GM21576 (cell line): ENCODE results near the gene OR2F1.
A peak's percentile ranks its signal among the peaks of the same experiment; 100 is the strongest.

Source experiments
- ATAC-seq: cut with Tn5 transposase; IDR thresholded peaks from one replicate; pipeline ENCODE4 v1.9.1; 2021; ENCODE audit warnings: mild to moderate bottlenecking, moderate library complexity; ENCODE audit not compliant: unreplicated experiment

Gene OR2F1

GRCh38 chr7:143953421-143953820 lies 1.2 kb upstream of the OR2F1 start:
- ATAC-seq, result no peak

DNA sequence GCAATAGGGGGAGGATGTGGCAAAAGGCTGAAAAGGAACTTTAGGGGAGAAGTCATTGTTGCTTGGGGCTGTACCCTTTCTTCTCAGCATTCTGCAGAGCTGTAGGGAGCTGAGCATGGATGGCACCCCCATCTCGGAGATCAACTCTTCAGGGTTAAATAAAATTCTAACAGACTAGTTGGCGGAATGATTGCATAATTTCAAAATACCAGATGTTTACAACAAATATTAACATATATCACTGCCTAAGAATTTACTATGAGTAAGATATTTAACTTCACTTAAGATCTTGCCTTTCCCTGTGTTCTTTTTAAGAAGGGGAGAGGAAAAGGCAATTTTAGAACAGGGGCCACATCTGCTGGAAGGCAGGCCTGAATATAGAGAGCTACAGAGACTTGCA lies 509 bp upstream of the OR2F1 start:
- no peak for ATAC-seq

- ATAC-seq, result no peak
Measured at GRCh38 chr7:143958781-143959180, 4.1 kb downstream of the OR2F1 start.

GRCh38 chr7:143960813-143961610 lies 6.4 kb downstream of the OR2F1 start:
- no peak for ATAC-seq

- no peak for ATAC-seq
Measured at GRCh38 chr7:143965280-143965679, 10.6 kb downstream of the OR2F1 start.

GRCh38 chr7:143967398-143967797 lies 12.8 kb downstream of the OR2F1 start:
- no peak for ATAC-seq

- ATAC-seq, result no peak
Measured at GRCh38 chr7:143973870-143974416, 19.3 kb downstream of the OR2F1 start.

DNA sequence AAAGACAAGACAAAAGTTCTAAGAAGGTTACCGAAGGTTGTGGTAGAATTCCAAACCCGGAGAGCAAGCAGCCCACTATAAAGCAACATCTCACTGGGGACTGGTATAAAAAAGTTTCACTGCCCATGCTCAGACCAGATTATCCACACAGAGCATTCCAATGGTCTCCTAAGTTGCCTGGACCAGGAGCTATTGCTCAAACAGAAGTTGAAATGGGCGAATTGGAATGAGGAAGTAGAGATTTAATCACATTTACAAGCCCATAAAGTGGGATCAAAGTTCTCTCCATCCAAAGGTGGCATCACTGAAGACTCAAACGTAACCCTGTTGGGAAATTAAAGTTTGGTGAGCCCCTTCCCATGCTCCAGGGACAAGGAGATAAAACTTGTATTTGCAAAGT lies 19.8 kb downstream of the OR2F1 start:
- ATAC-seq, result no peak

- ATAC-seq, result no peak
Measured at GRCh38 chr7:143975617-143976016, 21.0 kb downstream of the OR2F1 start.

GRCh38 chr7:143978585-143978984 lies 23.9 kb downstream of the OR2F1 start:
- no peak for ATAC-seq

DNA sequence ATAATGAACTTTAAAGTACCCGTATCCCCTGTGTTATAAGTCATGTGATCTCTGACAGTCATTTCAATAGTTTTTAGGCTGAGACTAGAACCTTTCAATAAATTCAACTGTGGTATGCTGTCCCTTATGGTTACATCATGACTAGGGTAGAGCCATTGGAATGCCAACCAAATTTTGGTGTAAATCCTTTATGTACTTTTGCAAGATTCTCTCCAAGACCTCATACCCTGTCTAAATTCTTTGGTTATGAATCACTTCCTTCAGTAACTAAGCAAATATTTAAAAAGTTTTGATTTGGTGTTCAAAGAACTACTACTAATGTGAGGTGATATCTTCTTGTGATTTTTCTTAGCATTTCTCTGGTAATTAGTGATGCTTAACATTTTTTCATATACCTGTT lies 24.7 kb downstream of the OR2F1 start:
- ATAC-seq, result no peak

GRCh38 chr7:143979998-143980397 lies 25.4 kb downstream of the OR2F1 start:
- ATAC-seq, result no peak

- no peak for ATAC-seq
Measured at GRCh38 chr7:143980746-143981510, 26.3 kb downstream of the OR2F1 start.

DNA sequence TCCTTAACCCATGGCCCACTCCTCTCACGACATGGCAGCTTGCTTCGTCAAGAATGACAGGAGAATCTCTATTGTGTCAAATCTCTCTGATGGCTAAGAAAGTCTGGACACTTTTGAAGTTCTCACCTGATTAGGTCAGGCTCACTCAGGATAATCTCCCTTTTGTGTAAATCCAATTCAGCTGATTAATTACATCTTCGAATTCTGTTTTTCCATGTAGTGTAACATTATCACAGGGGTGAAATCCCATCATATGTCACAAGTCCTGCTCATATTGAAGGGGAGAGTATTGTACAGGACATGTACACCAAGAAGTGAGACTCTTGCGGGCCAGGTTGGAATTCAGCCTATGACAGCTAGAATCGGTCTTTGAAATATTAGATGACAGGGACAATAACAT lies 29.3 kb downstream of the OR2F1 start:
- ATAC-seq, result no peak

GRCh38 chr7:143987513-143987912 lies 32.9 kb downstream of the OR2F1 start:
- peak; percentile 54 for ATAC-seq

DNA sequence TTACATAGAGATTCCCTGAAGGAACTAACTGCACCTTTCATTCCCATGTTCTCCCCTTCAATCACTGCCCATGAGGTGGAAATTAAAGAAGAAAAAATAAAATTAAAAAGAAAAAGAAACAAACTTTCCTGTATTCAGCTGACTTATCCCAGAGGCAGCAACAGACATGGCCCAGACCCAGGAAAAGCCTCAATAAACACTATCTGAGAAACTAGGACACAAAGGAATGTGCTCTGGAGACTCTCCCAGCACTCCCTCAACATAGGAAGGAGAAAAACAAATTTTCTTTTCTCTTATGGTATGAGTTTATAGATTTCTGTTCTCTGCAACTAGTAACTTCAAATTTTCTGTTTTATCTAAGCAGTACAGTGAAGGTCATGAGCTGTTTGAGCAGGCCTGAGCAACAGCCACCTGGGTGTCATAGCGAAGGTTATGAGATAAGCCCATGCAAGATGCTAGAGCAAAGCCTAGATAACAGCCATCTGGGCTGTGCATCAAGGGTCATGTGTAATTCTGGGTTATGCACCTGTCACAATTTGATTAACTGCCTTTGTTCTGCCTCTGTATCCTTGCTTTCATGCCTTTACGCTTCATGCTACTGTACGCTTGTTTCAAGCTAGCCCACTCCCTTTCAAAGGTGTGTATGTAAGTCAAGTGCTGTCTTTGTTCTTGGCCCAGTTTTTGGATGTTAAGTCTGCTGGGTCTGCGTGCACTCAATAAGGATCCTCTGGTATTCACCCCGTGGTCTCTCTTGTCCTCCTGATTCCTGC lies 34.5 kb downstream of the OR2F1 start:
- ATAC-seq, result no peak

DNA sequence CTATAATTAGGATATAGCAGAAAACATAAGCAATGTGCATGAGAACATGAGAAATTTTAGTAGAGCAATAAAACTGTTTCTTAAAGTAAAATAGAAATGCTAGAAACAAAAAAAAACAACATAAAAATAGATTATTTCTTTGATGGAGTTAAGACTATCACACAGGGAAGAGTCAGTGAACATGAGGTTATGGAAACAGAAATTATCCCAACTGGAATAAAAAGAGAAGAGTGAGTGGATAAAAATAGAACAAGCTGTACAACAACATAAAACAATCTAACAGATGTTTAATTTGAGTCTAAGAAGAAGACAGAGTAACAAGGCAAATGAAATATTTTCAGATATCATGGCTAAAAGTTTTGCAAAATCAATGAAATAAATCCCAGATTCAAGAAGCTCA lies 38.0 kb downstream of the OR2F1 start:
- ATAC-seq, result no peak

GRCh38 chr7:143993924-143994323 lies 39.3 kb downstream of the OR2F1 start:
- ATAC-seq, result no peak

DNA sequence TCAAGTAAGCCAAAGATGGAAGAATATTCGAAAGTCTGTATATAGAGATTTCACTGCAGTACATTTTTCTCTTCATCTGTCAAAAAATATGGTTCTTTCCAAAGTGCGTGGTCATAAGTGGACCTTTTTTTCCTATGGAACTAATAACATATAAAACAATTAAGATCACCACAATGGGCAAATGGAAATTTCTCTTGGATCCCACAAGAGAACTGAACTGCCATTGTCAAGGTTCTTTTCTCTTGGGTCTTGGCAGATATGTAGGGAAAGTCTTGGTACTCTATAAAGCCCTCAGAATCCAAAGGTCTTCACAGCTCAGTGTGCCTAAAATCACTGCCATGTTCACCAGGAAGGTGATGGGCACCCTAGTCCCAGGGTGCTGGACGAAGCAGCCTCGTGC lies 45.4 kb downstream of the OR2F1 start, which contains the start of gene OR6B1:
OR6B1 (plus strand) TSS at position 301 of the 400 bp plus-strand sequence. CDS start 3,677 bp downstream, outside the sequence.
- ATAC-seq, result no peak

DNA sequence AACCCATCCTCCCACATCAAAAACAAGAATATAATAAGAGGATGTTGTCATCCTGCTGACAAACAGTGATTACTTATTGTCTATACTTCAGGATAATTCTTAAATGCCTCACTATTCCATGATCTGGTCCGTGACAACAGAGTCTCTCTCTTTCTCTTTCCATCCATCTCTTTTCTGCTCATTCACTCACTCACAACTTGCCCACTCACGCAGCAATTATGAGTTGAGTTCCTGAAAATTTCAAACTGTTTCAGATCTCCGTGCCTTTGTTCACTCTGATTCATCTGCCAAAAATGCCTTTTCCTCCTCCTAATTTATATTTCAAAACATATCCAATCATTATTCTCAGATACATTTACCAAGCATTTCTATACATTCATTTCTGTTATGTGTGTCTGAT lies 46.9 kb downstream of the OR2F1 start:
- ATAC-seq, result no peak

- ATAC-seq, result no peak
Measured at GRCh38 chr7:144004703-144005102, 50.1 kb downstream of the OR2F1 start.
